WTC11 (cell line): Measurements from ENCODE around the gene HTT-AS. TPM values are rescaled to one million over a fixed set of nuclear protein-coding genes. Genes with fewer than 3 reads are reported as not detected.

Source experiments
- ATAC-seq: fragments of 200-7000 bp; cut with Tn5 transposase; 2 replicates; pipeline ENCODE4 v1.10.0; 2021; ENCODE audit warnings: mild to moderate bottlenecking, moderate library complexity
- CTCF ChIA-PET: fragments of 300-600 bp; sonication (Branson Sonifier 250); formaldehyde crosslinking; loops from one replicate; lab custom pipeline; 2021; ENCODE audit warnings: antibody characterized with exemption; lab: Charles Lee
- POLR2A ChIA-PET: fragments of 350-600 bp; sonication (Branson Sonifier 250); formaldehyde crosslinking; loops from one replicate; lab custom pipeline; 2021; ENCODE audit warnings: antibody characterized with exemption; lab: Charles Lee
- DNase-seq: peaks from one replicate; pipeline ENCODE4 v3.0.0; 2021; ENCODE audit warnings: low spot score
- H3K27ac Mint-ChIP-seq: 2 replicates; pipeline ENCODE4 v1.8.0; 2021; ENCODE audit warnings: mixed read lengths
- H3K27me3 Mint-ChIP-seq: 2 replicates; pipeline ENCODE4 v1.8.0; 2021; ENCODE audit warnings: low read depth, mild to moderate bottlenecking, moderate library complexity, mixed read lengths
- H3K36me3 Mint-ChIP-seq: 2 replicates; pipeline ENCODE4 v1.8.0; 2021; ENCODE audit warnings: mixed read lengths
- H3K4me1 Mint-ChIP-seq: 2 replicates; pipeline ENCODE4 v1.8.0; 2022; ENCODE audit warnings: mixed read lengths
- H3K4me3 Mint-ChIP-seq: 2 replicates; pipeline ENCODE4 v1.8.0; 2021; ENCODE audit warnings: mild to moderate bottlenecking, moderate library complexity, mixed read lengths
- H3K9me3 Mint-ChIP-seq: 2 replicates; pipeline ENCODE4 v1.8.0; 2021; ENCODE audit warnings: mixed read lengths
- ATF1 ChIP-seq: sonication (generic); formaldehyde crosslinking; IDR thresholded peaks from 2 replicates; pipeline ENCODE4 v1.8.1; 2023; ENCODE audit warnings: mild to moderate bottlenecking, moderate library complexity, missing genetic modification reagents
- JAZF1 ChIP-seq: fragments of 250-450 bp; sonication (Bioruptor Pico); IDR thresholded peaks from 2 replicates; pipeline ENCODE4 v1.9.0; 2021; ENCODE audit warnings: moderate library complexity, mild to moderate bottlenecking, inconsistent platforms
- MYBL2 ChIP-seq: sonication (generic); formaldehyde crosslinking; IDR thresholded peaks from 2 replicates; pipeline ENCODE4 v1.8.1; 2023; ENCODE audit warnings: mild to moderate bottlenecking, moderate library complexity, missing genetic modification reagents
- PRRX2 ChIP-seq: fragments of 250-450 bp; sonication (Bioruptor Pico); IDR thresholded peaks from 2 replicates; pipeline ENCODE4 v1.8.0; 2021; ENCODE audit warnings: mild to moderate bottlenecking
- RELA ChIP-seq: sonication (generic); formaldehyde crosslinking; IDR thresholded peaks from 2 replicates; pipeline ENCODE4 v1.8.1; 2022; ENCODE audit warnings: missing genetic modification reagents, mild to moderate bottlenecking, borderline replicate concordance
- SMAD4 ChIP-seq: sonication (generic); formaldehyde crosslinking; IDR thresholded peaks from 2 replicates; pipeline ENCODE4 v1.8.0; 2022; ENCODE audit warnings: mild to moderate bottlenecking, missing genetic modification reagents
- SP1 ChIP-seq: sonication (generic); formaldehyde crosslinking; conservative IDR thresholded peaks from 2 replicates; pipeline ENCODE4 v1.8.1; 2022; ENCODE audit warnings: missing genetic modification reagents
- TCF7 ChIP-seq: sonication (generic); formaldehyde crosslinking; IDR thresholded peaks from 2 replicates; pipeline ENCODE4 v1.8.0; 2022; ENCODE audit warnings: mild to moderate bottlenecking, low read depth, missing genetic modification reagents, moderate library complexity
- ZBTB21 ChIP-seq: sonication (generic); formaldehyde crosslinking; IDR thresholded peaks from 2 replicates; pipeline ENCODE4 v1.8.1; 2023; ENCODE audit warnings: mild to moderate bottlenecking, missing genetic modification reagents, borderline replicate concordance
- ZNF263 ChIP-seq: sonication (generic); formaldehyde crosslinking; IDR thresholded peaks from 2 replicates; pipeline ENCODE4 v1.8.1; 2022; ENCODE audit warnings: low read depth, mild to moderate bottlenecking, moderate library complexity, missing genetic modification reagents
- total RNA-seq: library from RNA; stranded (reverse); gene quantifications from 3 replicates; pipeline ENCODE4 v1.2.3, GENCODE V29; 2021
- TF ChIP-seq, protein P1 (sequence below): sonication (generic); formaldehyde crosslinking; conservative IDR thresholded peaks from 2 replicates; pipeline ENCODE4 v1.8.1; 2023; ENCODE audit warnings: mild to moderate bottlenecking, low read depth, missing genetic modification reagents, moderate library complexity
- TF ChIP-seq, protein P2 (sequence below): sonication (generic); formaldehyde crosslinking; IDR thresholded peaks from 2 replicates; pipeline ENCODE4 v1.8.0; 2022; ENCODE audit warnings: mild to moderate bottlenecking, missing genetic modification reagents
- TF ChIP-seq, protein P3 (sequence below): sonication (generic); formaldehyde crosslinking; IDR thresholded peaks from 2 replicates; pipeline ENCODE4 v1.8.0; 2023; ENCODE audit warnings: missing genetic modification reagents, mild to moderate bottlenecking, borderline replicate concordance
- TF ChIP-seq, protein P4 (sequence below): sonication (generic); formaldehyde crosslinking; IDR thresholded peaks from 2 replicates; pipeline ENCODE4 v1.8.1; 2022; ENCODE audit warnings: low read depth, mild to moderate bottlenecking, moderate library complexity, missing genetic modification reagents, borderline replicate concordance
- TF ChIP-seq, protein P5 (sequence below): fragments of 250-450 bp; sonication (Bioruptor Pico); IDR thresholded peaks from 2 replicates; pipeline ENCODE4 v1.9.0; 2021; ENCODE audit warnings: mild to moderate bottlenecking, borderline replicate concordance

HTT-AS gene
- total RNA-seq, 1 experiment from 2014 or later = not detected

DNA sequence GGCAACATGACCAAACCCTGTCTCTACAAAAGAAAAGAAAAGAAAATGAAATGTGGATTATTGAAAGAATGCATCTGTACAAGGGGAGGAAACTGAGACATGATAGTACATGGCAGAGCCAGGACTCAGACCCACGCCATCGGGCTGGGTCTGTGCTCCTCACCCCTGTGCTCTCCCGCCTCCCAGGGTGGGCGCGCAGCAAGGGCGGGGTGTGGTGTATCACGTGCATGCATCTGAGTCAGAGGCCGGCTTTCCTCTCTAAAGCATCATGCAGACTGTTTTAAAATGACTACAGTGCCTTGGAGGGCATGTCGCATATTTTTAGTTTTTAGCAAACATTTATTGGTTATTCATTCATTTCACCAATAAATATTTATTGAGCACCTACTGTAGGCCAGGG, 47.8 kb downstream of the HTT-AS start:
- CTCF ChIA-PET = no interaction called here

More for the DNA sequence above, 47.8 kb downstream of the HTT-AS start:
- no peak for TF ChIP-seq PRRX2 (CRISPR knock-in tag)
- TF ChIP-seq, protein P1, sequence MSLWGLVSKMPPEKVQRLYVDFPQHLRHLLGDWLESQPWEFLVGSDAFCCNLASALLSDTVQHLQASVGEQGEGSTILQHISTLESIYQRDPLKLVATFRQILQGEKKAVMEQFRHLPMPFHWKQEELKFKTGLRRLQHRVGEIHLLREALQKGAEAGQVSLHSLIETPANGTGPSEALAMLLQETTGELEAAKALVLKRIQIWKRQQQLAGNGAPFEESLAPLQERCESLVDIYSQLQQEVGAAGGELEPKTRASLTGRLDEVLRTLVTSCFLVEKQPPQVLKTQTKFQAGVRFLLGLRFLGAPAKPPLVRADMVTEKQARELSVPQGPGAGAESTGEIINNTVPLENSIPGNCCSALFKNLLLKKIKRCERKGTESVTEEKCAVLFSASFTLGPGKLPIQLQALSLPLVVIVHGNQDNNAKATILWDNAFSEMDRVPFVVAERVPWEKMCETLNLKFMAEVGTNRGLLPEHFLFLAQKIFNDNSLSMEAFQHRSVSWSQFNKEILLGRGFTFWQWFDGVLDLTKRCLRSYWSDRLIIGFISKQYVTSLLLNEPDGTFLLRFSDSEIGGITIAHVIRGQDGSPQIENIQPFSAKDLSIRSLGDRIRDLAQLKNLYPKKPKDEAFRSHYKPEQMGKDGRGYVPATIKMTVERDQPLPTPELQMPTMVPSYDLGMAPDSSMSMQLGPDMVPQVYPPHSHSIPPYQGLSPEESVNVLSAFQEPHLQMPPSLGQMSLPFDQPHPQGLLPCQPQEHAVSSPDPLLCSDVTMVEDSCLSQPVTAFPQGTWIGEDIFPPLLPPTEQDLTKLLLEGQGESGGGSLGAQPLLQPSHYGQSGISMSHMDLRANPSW (CRISPR knock-in tag) = no peak
- TF ChIP-seq SP1 (CRISPR knock-in tag) = no peak
- TF ChIP-seq, protein P2, sequence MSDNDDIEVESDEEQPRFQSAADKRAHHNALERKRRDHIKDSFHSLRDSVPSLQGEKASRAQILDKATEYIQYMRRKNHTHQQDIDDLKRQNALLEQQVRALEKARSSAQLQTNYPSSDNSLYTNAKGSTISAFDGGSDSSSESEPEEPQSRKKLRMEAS (CRISPR knock-in tag) = no peak
- TF ChIP-seq JAZF1 (CRISPR knock-in tag) = no peak
- TF ChIP-seq TCF7 (CRISPR knock-in tag) = no peak
- no peak for TF ChIP-seq SMAD4
- no peak for TF ChIP-seq MYBL2
- TF ChIP-seq RELA = no peak
- TF ChIP-seq, protein P3, sequence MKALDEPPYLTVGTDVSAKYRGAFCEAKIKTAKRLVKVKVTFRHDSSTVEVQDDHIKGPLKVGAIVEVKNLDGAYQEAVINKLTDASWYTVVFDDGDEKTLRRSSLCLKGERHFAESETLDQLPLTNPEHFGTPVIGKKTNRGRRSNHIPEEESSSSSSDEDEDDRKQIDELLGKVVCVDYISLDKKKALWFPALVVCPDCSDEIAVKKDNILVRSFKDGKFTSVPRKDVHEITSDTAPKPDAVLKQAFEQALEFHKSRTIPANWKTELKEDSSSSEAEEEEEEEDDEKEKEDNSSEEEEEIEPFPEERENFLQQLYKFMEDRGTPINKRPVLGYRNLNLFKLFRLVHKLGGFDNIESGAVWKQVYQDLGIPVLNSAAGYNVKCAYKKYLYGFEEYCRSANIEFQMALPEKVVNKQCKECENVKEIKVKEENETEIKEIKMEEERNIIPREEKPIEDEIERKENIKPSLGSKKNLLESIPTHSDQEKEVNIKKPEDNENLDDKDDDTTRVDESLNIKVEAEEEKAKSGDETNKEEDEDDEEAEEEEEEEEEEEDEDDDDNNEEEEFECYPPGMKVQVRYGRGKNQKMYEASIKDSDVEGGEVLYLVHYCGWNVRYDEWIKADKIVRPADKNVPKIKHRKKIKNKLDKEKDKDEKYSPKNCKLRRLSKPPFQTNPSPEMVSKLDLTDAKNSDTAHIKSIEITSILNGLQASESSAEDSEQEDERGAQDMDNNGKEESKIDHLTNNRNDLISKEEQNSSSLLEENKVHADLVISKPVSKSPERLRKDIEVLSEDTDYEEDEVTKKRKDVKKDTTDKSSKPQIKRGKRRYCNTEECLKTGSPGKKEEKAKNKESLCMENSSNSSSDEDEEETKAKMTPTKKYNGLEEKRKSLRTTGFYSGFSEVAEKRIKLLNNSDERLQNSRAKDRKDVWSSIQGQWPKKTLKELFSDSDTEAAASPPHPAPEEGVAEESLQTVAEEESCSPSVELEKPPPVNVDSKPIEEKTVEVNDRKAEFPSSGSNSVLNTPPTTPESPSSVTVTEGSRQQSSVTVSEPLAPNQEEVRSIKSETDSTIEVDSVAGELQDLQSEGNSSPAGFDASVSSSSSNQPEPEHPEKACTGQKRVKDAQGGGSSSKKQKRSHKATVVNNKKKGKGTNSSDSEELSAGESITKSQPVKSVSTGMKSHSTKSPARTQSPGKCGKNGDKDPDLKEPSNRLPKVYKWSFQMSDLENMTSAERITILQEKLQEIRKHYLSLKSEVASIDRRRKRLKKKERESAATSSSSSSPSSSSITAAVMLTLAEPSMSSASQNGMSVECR (CRISPR knock-in tag) = no peak
- TF ChIP-seq, protein P4, sequence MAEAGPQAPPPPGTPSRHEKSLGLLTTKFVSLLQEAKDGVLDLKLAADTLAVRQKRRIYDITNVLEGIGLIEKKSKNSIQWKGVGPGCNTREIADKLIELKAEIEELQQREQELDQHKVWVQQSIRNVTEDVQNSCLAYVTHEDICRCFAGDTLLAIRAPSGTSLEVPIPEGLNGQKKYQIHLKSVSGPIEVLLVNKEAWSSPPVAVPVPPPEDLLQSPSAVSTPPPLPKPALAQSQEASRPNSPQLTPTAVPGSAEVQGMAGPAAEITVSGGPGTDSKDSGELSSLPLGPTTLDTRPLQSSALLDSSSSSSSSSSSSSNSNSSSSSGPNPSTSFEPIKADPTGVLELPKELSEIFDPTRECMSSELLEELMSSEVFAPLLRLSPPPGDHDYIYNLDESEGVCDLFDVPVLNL (CRISPR knock-in tag) = no peak
- no peak for TF ChIP-seq ZNF263 (CRISPR knock-in tag)
- TF ChIP-seq, protein P5, sequence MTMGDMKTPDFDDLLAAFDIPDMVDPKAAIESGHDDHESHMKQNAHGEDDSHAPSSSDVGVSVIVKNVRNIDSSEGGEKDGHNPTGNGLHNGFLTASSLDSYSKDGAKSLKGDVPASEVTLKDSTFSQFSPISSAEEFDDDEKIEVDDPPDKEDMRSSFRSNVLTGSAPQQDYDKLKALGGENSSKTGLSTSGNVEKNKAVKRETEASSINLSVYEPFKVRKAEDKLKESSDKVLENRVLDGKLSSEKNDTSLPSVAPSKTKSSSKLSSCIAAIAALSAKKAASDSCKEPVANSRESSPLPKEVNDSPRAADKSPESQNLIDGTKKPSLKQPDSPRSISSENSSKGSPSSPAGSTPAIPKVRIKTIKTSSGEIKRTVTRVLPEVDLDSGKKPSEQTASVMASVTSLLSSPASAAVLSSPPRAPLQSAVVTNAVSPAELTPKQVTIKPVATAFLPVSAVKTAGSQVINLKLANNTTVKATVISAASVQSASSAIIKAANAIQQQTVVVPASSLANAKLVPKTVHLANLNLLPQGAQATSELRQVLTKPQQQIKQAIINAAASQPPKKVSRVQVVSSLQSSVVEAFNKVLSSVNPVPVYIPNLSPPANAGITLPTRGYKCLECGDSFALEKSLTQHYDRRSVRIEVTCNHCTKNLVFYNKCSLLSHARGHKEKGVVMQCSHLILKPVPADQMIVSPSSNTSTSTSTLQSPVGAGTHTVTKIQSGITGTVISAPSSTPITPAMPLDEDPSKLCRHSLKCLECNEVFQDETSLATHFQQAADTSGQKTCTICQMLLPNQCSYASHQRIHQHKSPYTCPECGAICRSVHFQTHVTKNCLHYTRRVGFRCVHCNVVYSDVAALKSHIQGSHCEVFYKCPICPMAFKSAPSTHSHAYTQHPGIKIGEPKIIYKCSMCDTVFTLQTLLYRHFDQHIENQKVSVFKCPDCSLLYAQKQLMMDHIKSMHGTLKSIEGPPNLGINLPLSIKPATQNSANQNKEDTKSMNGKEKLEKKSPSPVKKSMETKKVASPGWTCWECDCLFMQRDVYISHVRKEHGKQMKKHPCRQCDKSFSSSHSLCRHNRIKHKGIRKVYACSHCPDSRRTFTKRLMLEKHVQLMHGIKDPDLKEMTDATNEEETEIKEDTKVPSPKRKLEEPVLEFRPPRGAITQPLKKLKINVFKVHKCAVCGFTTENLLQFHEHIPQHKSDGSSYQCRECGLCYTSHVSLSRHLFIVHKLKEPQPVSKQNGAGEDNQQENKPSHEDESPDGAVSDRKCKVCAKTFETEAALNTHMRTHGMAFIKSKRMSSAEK (CRISPR knock-in tag) = no peak
- TF ChIP-seq ZBTB21 (CRISPR knock-in tag) = no peak
- no peak for TF ChIP-seq ATF1
- Mint-ChIP-seq H3K4me3 (no peak overlapping the region), H3K4me1 (no peaks in the 10 kb centered on the region; the same call in 1 of the 2 replicates), H3K27ac (no peak overlapping the region), H3K27me3 (no peaks in the 10 kb centered on the region), H3K9me3 (peaks cover 4% of the 10 kb centered on the region), H3K36me3 (no peaks in the 10 kb centered on the region)
- ATAC-seq (no peak), DNase-seq (no peak)
- POLR2A ChIA-PET = no interaction called here
